Left ventricle myocardium inferior (tissue), 1 donor: Measurements from ENCODE around the gene TAF4. TPM values are rescaled to one million over a fixed set of nuclear protein-coding genes. Genes with fewer than 3 reads are reported as not detected.

ENCODE experiments used
- DNase-seq: peaks from one replicate; pipeline ENCODE4 v3.0.0-alpha.2; 2020
- H3K27ac ChIP-seq: fragments of 200-600 bp; replicated peaks from 2 replicates; pipeline ENCODE4 v1.8.0; 2021
- H3K27me3 ChIP-seq: fragments of 200-600 bp; 2 replicates; pipeline ENCODE4 v1.8.0; 2021; ENCODE audit warnings: low read depth
- H3K36me3 ChIP-seq: fragments of 200-600 bp; 2 replicates; pipeline ENCODE4 v1.8.0; 2021
- H3K4me1 ChIP-seq: fragments of 200-600 bp; 2 replicates; pipeline ENCODE4 v1.8.0; 2021
- H3K4me3 ChIP-seq: fragments of 200-600 bp; 2 replicates; pipeline ENCODE4 v1.8.0; 2021; ENCODE audit warnings: mild to moderate bottlenecking, moderate library complexity
- H3K9me3 ChIP-seq: fragments of 200-600 bp; replicated peaks from 2 replicates; pipeline ENCODE4 v1.8.0; 2021
- intact Hi-C: fragments of 100-400 bp; cut with micrococcal nuclease; formaldehyde crosslinking; loops from one replicate; pipeline ENCODE4 v1.11.0; 2022
- total RNA-seq: library from RNA; stranded (reverse); fragmentation: NEBNext Ultra II Directional; extraction: Animal tissue kit (Norgen Biotek cat#: 25700); gene quantifications from one replicate; pipeline ENCODE4 v1.2.1, GENCODE V29; 2021
- TF ChIP-seq, protein P1 (sequence below): fragments of 200-600 bp; IDR thresholded peaks from 2 replicates; pipeline ENCODE4 v1.8.0; 2021; ENCODE audit warnings: antibody characterized with exemption, mild to moderate bottlenecking, borderline replicate concordance
- donor health status: DM: no; HTN: yes; CAD: no; lungs with severe emphysema.

TAF4 gene
- total RNA-seq, 1 donor from 2014 or later, result 11.8 TPM

GRCh38 chr20:61978491-61978890, 87.2 kb downstream of the TAF4 start:
- peaks cover 7% of the 10 kb centered on the region for H3K4me1 ChIP-seq
- H3K4me3 ChIP-seq, result no peak overlapping the region
- DNase-seq, result no peak
- no peaks in the 10 kb centered on the region for H3K27me3 ChIP-seq
- no peaks in the 10 kb centered on the region for H3K9me3 ChIP-seq
- no peak overlapping the region for H3K27ac ChIP-seq
- H3K36me3 ChIP-seq, result peaks cover 50% of the 10 kb centered on the region
- TF ChIP-seq, protein P1, sequence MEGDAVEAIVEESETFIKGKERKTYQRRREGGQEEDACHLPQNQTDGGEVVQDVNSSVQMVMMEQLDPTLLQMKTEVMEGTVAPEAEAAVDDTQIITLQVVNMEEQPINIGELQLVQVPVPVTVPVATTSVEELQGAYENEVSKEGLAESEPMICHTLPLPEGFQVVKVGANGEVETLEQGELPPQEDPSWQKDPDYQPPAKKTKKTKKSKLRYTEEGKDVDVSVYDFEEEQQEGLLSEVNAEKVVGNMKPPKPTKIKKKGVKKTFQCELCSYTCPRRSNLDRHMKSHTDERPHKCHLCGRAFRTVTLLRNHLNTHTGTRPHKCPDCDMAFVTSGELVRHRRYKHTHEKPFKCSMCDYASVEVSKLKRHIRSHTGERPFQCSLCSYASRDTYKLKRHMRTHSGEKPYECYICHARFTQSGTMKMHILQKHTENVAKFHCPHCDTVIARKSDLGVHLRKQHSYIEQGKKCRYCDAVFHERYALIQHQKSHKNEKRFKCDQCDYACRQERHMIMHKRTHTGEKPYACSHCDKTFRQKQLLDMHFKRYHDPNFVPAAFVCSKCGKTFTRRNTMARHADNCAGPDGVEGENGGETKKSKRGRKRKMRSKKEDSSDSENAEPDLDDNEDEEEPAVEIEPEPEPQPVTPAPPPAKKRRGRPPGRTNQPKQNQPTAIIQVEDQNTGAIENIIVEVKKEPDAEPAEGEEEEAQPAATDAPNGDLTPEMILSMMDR, result no peak
- intact Hi-C loops, result no loop called here

- no peak overlapping the region for H3K27ac ChIP-seq
- intact Hi-C loops, result no loop called here
- no peaks in the 10 kb centered on the region for H3K27me3 ChIP-seq
- peaks cover 10% of the 10 kb centered on the region for H3K4me1 ChIP-seq
- H3K4me3 ChIP-seq, result no peak overlapping the region
- TF ChIP-seq, protein P1, result no peak
- no peak for DNase-seq
- H3K9me3 ChIP-seq, result no peaks in the 10 kb centered on the region
- H3K36me3 ChIP-seq, result peaks cover 52% of the 10 kb centered on the region
Measured at GRCh38 chr20:61977419-61977786, 88.3 kb downstream of the TAF4 start.

- Histone ChIP-seq H3K27me3 (no peaks in the 10 kb centered on the region), H3K9me3 (no peaks in the 10 kb centered on the region), H3K4me3 (no peak overlapping the region), H3K27ac (no peak overlapping the region), H3K4me1 (peaks cover 10% of the 10 kb centered on the region), H3K36me3 (peaks cover 57% of the 10 kb centered on the region)
- DNase-seq, result no peak
- intact Hi-C loops, result no loop called here
- TF ChIP-seq, protein P1, result no peak
Measured at GRCh38 chr20:61976644-61977418, 88.8 kb downstream of the TAF4 start.

- no peaks in the 10 kb centered on the region for H3K9me3 ChIP-seq
- TF ChIP-seq, protein P1, result no peak
- H3K27ac ChIP-seq, result no peak overlapping the region
- H3K4me3 ChIP-seq, result no peak overlapping the region
- intact Hi-C loops, result no loop called here
- no peak for DNase-seq
- H3K36me3 ChIP-seq, result peaks cover 60% of the 10 kb centered on the region
- peaks cover 9% of the 10 kb centered on the region for H3K4me1 ChIP-seq
- H3K27me3 ChIP-seq, result no peaks in the 10 kb centered on the region
Measured at GRCh38 chr20:61976263-61976643, 89.4 kb downstream of the TAF4 start.

DNA sequence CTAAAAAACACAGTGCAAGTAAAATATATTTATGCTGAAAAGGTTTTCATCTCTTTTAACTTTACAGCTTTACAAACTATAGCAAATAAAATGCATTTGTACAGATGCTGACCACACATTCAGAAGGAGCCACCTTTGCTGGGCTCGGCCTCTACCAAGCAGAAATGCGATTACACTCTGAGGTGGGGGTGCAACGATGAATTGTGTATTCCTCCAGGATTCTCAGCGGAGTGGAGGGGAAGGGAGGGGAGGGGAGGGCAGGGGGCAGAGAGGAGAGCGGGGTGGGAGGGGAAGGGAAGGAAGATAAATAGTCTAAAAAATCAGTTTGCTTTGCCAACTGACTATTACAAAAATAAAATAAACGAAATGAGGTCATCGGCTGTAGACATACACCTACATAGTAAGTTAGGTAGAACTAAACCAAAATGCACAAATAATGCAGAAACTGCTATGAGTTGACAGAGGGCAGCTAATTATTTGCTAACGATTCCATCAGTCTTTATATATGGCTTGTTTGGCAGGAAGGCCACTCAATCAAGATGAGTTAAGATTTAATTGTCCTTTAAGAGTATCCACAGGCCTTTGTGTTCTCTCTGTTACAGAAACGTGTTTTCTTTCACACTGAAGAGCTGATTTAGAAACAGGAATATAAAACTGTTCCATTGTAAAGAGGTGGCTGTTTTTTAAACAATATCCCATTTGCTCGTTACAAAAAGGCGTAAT, 90.1 kb downstream of the TAF4 start:
- no peak for DNase-seq
- H3K36me3 ChIP-seq, result peaks cover 60% of the 10 kb centered on the region

More for the DNA sequence above, 90.1 kb downstream of the TAF4 start:
- Histone ChIP-seq H3K4me3 (no peak overlapping the region), H3K27me3 (no peaks in the 10 kb centered on the region), H3K4me1 (peaks cover 6% of the 10 kb centered on the region), H3K27ac (no peak overlapping the region), H3K9me3 (no peaks in the 10 kb centered on the region)
- TF ChIP-seq, protein P1, result no peak
- intact Hi-C loops, result no loop called here
